ENCODE results near the gene TBL3. TPM values are rescaled to one million over a fixed set of nuclear protein-coding genes. Genes with fewer than 3 reads are reported as not detected.

TBL3 gene
- total and polyA plus RNA-seq, 2 of the 8 experiments (the other 6 are each of a cell fraction or from before 2014, with no cell fraction given), result 65.8 to 137 TPM

GRCh38 chr16:2027024-2028010, 55.5 kb downstream of the TBL3 start (continued):
- TF ChIP-seq CTCF (IDR thresholded peaks at IDR 0.05; ENCODE audit: control extremely low read depth in 1 of 3, insufficient read depth in 1 of 3, low read depth in 1 of 3, low read length in 3 of 3) (peak in 1 of 3 experiments; percentile 15; a peak in 1 of 4 replicates), PHF8 (conservative IDR thresholded peaks at IDR 0.05; ENCODE audit: low read depth, low read length) (no peak)

Measured in H1 (cell line).